GM19043 (cell line): Measurements from ENCODE around the gene ARL4D.
"Not testable (repeated sequence)": the region's sequence is repeated elsewhere in the genome, so short reads cannot be mapped to it uniquely, and the experiment has no call there.

Experiments used
- ATAC-seq: cut with Tn5 transposase; IDR thresholded peaks from one replicate; pipeline ENCODE4 v1.9.1; 2021; ENCODE audit warnings: low read depth; ENCODE audit not compliant: unreplicated experiment

Gene ARL4D

DNA sequence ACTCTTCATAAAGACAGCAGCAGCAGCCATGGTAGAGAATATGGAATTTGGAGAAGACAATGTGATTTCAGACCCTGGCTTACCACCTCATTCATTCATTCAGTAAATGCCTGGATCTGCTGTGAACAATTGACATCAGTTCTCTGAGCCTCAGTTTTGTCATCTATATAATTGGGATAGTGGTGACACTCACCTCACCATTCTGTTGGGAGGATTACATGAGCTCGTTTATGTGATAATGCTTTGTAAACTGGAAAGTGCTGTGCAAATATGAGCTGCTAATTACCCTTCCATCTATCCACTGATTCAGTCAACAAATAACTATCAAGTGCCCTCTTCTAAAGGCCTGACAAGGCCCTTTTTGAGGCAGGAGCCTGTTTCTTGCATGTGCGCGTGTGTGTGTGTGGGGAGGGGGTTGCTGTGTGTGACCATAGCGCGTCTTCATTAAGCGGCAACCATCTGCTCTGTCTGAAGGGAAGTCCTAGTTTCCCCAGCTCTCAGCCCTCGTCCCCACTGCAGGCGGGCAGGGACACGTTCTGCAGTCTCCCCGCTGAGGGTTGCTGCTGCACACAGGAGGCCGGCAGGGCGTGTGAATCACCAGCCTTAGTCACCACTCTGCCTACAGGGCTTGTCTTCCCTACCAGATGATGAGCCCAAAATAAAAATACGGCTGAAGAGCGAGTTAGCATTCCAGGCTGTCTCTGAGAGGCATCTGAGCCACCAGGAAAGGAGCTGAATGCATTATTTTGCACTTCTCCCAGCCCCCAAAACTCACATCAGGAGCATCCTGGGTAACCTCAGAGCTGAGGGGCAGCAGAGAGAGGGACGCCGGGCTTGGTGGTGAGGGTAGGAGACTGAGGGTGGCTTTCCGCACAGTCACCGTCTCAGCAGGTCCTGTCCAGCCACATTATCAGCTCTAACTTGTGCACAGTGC, 19.9 kb downstream of the ARL4D start:
- no peak for ATAC-seq

- ATAC-seq: not testable (repeated sequence)
These were observed 20.6 kb downstream of the ARL4D start for GRCh38 chr17:43419375-43419882.

DNA sequence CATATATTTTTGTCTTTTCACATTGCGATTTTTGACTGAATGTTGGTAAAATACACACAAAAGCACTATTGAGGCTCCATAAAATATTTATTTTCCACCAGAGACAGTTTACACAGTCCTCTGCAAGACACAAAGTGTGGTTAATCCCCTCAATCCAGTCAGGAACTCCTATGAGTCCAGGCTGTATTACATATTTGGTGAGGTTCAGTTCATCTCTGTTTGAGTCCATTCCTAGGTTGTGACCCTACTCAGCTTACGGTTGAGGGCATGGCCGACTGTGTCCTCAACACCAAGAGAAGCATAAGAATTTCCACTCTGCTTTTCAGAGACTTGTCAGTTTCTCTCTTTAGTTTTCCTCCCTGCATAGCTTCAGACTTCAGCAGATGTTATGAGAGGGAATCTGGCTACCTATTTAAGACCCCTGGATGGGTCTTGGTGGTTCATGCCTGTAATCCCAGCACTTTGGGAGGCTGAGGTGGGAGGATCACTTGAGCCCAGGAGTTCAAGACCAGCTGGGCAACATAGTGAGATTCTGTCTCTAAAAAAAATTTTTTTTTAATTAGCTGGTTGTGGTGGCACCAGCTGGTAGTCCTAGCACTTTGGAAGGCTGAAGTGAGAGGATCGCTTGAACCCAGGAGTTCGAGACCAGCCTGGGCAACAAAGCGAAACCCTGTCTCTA, 25.1 kb downstream of the ARL4D start:
- no peak for ATAC-seq

DNA sequence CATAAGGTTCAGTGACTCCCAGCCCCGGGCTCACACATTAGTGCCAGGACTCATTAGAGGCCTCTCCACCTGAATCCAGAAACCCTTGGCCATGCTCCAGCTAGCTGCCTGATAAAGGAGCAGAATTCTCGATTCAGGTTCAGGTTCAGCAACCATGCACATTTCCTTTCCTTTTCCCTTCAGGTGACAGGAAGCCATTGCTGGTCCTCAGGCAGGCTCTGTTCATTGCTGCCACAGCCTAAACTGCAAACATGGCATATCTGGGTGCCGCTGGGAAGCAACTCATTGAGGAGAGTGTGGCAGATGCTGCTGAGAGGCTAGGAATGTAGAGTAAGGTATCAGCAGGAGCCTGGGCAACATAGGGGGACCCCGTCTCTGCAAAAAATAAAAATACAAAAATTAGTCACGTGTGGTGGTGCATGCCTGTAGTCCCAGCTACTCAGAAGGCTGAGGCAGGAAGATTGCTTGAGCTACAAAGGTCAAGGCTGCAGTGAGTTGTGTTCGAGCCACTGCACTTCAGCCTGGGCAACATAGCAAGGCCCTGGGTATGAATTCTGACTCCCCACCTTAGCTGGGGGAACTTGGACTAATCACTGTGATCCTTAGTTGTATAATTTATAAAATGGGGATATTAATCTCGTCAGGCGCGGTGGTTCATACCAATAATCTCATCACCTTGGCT, 28.7 kb downstream of the ARL4D start:
- ATAC-seq: no peak

GRCh38 chr17:43428524-43428923, 29.7 kb downstream of the ARL4D start:
- ATAC-seq: no peak

- ATAC-seq: no peak
These were observed 32.3 kb downstream of the ARL4D start for GRCh38 chr17:43430936-43431713.

- ATAC-seq: no peak
These were observed 33.1 kb downstream of the ARL4D start for GRCh38 chr17:43431714-43432523.

- ATAC-seq: no peak
These were observed 36.1 kb downstream of the ARL4D start for GRCh38 chr17:43434902-43435319.

- ATAC-seq: no peak
These were observed 39.0 kb downstream of the ARL4D start for GRCh38 chr17:43437756-43438155.

- no peak for ATAC-seq
These were observed 39.8 kb downstream of the ARL4D start for GRCh38 chr17:43438626-43439025.

- no peak for ATAC-seq
These were observed 40.2 kb downstream of the ARL4D start for GRCh38 chr17:43439041-43439440.

- no peak for ATAC-seq
These were observed 43.9 kb downstream of the ARL4D start for GRCh38 chr17:43442711-43443110.

GRCh38 chr17:43443381-43443780, 44.6 kb downstream of the ARL4D start:
- no peak for ATAC-seq

GRCh38 chr17:43444223-43445008, 45.6 kb downstream of the ARL4D start:
- no peak for ATAC-seq

DNA sequence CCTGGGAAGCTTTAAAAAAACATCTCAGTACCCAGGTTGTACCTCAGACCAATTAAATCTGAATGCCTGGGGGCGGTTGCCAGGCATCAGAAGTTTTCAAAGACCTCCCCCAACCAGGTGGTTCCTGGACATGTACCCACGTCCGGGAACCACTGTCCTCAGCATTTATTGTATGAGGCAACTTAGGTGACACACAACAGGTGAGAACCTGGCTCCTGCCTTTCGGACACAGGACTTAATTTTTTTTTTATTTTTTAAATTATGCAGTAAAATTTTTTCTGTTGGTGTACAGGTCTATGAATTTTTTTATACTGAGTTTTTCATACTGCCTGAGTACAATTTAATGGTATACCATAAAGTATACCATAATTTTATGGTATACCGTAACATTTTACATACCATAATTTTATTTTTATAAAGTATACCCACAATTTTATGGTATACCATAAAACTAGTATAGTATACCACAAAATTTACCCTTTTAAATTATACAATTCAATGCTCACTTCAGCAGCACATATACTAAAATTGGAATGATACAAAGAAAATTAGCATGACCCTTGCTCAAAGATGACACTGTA, 46.3 kb downstream of the ARL4D start:
- no peak for ATAC-seq

GRCh38 chr17:43446773-43447172, 48.0 kb downstream of the ARL4D start:
- ATAC-seq: no peak

DNA sequence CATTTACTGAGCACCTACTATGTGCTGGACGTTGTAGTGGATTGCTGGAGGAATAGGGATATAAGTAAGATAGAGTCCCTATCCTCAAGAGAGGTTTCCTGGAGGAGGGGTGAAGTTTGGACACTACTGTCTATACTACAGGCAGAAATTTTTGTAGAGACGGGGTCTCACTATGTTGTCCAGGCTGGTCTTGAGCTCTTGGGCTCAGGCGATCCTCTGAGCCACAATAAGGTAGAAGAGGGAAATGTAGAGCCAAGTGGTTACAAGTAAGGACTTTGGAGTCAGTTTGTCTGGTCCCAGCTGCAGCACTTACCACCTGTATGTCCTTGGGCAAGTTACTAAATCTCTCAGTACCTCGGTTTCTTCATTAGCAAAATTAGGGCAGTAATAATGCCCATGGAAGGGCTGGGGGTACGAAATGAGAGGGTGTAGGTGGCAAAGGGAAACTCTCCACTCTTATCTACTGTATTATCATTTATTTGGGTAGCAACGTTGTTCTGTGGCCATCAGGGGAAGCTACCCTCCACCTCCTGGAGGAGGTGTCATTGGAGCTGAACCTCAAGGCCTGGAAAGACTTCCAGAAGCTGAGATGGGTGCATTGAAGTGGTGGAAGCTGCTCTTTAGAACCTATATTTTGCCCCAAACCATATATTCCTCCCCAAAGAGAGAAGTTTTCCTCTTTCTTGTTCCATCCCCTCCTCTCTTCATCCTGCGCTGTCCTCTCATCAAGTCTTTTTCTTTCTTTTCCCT, 50.1 kb downstream of the ARL4D start:
- ATAC-seq: no peak
